Natural killer cell treated with Interleukin-12 subunit alpha and Interleukin-12 subunit beta and Interleukin-15 and Interleukin-18, amount 100 ng/mL, for 72 hours (primary cell): ENCODE measurements around the gene CAD. TPM values are rescaled to one million over a fixed set of nuclear protein-coding genes. Genes with fewer than 3 reads are reported as not detected.

Experiments used
- ATAC-seq, 2 donors: fragments of 150-1000 bp; cut with Tn5 transposase in 1 of 2; sonication (Bioruptor Pico), chemical (Tn5 transposase) in 1 of 2; 2 replicates each; pipeline ENCODE4 v1.10.0; 2021
- DNase-seq: peaks from one replicate; pipeline ENCODE4 v3.0.0; 2022; ENCODE audit warnings: low spot score
- H3K27ac Mint-ChIP-seq, 2 donors: 1 replicate in 1 of 2; 2 replicates in 1 of 2; pipeline ENCODE4 v1.8.0; 2022; ENCODE audit warnings: mixed read lengths in 2 of 2, mild to moderate bottlenecking in 1 of 2, moderate library complexity in 1 of 2
- H3K27me3 Mint-ChIP-seq, 2 donors: 1 replicate in 1 of 2; 2 replicates in 1 of 2; pipeline ENCODE4 v1.8.0; 2022; ENCODE audit warnings: mixed read lengths in 2 of 2
- H3K36me3 Mint-ChIP-seq: one replicate; pipeline ENCODE4 v1.8.0; 2022; ENCODE audit warnings: mixed read lengths
- H3K4me1 Mint-ChIP-seq, 2 donors: 1 replicate in 1 of 2; 2 replicates in 1 of 2; pipeline ENCODE4 v1.8.0; 2022; ENCODE audit warnings: low read depth in 2 of 2, mixed read lengths in 2 of 2, mild to moderate bottlenecking in 1 of 2
- H3K4me3 Mint-ChIP-seq: one replicate; pipeline ENCODE4 v1.8.0; 2022; ENCODE audit warnings: mixed read lengths
- H3K9me3 Mint-ChIP-seq: 2 replicates; pipeline ENCODE4 v1.8.0; 2022; ENCODE audit warnings: mixed read lengths
- total RNA-seq, 2 donors: library from RNA; stranded (reverse); gene quantifications; one replicate each; pipeline ENCODE4 v1.2.3, GENCODE V29; 2022

Gene CAD
- total RNA-seq, 2 donors from 2014 or later = 50.6 to 175 TPM

DNA sequence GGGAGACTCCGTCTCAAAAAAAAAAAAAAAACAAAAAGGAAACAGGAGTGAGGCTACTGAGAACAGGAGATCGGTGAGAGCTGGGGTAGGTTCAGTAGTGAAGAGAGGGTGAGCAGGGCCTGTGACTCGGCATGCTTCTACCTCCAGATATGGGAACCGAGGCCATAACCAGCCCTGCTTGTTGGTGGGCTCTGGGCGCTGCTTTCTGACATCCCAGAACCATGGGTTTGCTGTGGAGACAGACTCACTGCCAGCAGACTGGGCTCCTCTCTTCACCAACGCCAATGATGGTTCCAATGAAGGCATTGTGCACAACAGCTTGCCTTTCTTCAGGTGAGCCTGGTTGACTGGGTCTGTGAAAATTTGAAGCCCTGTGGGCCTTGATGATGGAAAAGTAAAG, 6.2 kb downstream of the CAD start:
- peaks cover 11% of the 10 kb centered on the region for H3K36me3 Mint-ChIP-seq
- DNase-seq = no peak
- H3K4me1 Mint-ChIP-seq = peaks cover 6 to 12% of the 10 kb centered on the region in 2 donors
- no peaks in the 10 kb centered on the region for H3K27me3 Mint-ChIP-seq
- no peak for ATAC-seq
- no peak overlapping the region for H3K4me3 Mint-ChIP-seq
- H3K27ac Mint-ChIP-seq = no peak overlapping the region
- H3K9me3 Mint-ChIP-seq = no peaks in the 10 kb centered on the region

DNA sequence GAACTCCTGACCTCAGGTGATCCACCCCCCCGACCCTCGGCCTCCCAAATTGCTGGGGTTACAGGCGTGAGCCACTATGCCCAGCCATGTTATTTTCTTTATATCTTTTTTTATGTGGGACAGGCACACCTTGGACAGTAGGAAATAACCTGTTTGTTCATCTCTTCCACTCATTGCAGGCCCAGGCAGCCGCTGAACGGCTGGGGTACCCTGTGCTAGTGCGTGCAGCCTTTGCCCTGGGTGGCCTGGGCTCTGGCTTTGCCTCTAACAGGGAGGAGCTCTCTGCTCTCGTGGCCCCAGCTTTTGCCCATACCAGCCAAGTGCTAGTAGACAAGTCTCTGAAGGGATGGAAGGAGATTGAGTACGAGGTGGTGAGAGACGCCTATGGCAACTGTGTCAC, 8.4 kb downstream of the CAD start:
- Mint-ChIP-seq H3K27me3 (no peaks in the 10 kb centered on the region), H3K4me1 (peaks cover 0 to 3% of the 10 kb centered on the region in 2 donors), H3K27ac (no peak overlapping the region), H3K36me3 (peaks cover 5% of the 10 kb centered on the region), H3K4me3 (no peak overlapping the region), H3K9me3 (no peaks in the 10 kb centered on the region)
- DNase-seq (no peak), ATAC-seq (no peak)

DNA sequence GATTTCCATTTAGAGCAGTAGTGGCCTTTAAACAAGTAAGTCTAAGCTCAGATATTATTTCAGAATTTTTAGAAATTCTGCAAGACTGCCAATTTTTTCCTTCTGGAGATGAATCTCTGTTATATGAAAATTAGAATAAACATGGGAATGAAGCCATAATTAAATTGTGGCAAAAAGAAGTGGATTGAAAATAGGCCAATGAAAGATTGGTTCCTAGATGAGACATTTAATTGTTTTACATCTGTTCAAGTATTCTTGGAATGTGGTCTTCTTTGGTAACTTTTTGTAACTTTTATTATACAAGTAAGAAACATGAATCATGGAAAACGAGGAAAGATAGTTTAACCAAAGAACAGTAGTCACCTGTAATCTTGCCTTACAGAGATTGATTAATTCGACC, 10.3 kb downstream of the CAD start:
- Mint-ChIP-seq H3K27me3 (no peaks in the 10 kb centered on the region), H3K36me3 (peaks cover 7% of the 10 kb centered on the region), H3K27ac (no peak overlapping the region), H3K9me3 (no peaks in the 10 kb centered on the region), H3K4me3 (no peak overlapping the region), H3K4me1 (no peaks in the 10 kb centered on the region)
- ATAC-seq (no peak), DNase-seq (no peak)

DNA sequence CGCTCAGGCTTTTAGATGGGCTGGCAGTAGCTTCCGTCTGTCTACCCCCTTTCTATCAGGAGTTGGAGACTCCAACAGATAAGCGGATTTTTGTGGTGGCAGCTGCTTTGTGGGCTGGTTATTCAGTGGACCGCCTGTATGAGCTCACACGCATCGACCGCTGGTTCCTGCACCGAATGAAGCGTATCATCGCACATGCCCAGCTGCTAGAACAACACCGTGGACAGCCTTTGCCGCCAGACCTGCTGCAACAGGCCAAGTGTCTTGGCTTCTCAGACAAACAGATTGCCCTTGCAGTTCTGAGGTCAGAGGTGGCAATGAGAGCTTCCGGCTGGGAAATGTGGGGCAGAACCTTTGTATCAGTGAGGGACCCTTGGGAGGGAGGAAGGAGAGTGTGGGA, 14.8 kb downstream of the CAD start:
- DNase-seq = no peak
- Mint-ChIP-seq H3K36me3 (peaks cover 29% of the 10 kb centered on the region), H3K27ac (no peak overlapping the region), H3K4me1 (no peaks in the 10 kb centered on the region), H3K4me3 (no peak overlapping the region), H3K9me3 (no peaks in the 10 kb centered on the region), H3K27me3 (no peaks in the 10 kb centered on the region)
- ATAC-seq = no peak

DNA sequence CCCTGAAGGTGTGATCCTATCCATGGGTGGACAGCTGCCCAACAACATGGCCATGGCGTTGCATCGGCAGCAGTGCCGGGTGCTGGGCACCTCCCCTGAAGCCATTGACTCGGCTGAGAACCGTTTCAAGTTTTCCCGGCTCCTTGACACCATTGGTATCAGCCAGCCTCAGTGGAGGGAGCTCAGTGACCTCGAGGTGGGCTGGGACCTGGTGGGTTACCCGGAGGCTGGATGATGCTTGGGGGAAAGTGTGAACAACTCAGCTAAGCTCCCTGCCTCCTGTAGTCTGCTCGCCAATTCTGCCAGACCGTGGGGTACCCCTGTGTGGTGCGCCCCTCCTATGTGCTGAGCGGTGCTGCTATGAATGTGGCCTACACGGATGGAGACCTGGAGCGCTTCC, 16.2 kb downstream of the CAD start:
- H3K27me3 Mint-ChIP-seq = no peaks in the 10 kb centered on the region
- DNase-seq (no peak), ATAC-seq (no peak)
- no peak overlapping the region for H3K4me3 Mint-ChIP-seq
- H3K9me3 Mint-ChIP-seq = no peaks in the 10 kb centered on the region
- H3K4me1 Mint-ChIP-seq = no peaks in the 10 kb centered on the region
- H3K36me3 Mint-ChIP-seq = peaks cover 34% of the 10 kb centered on the region
- no peak overlapping the region for H3K27ac Mint-ChIP-seq

DNA sequence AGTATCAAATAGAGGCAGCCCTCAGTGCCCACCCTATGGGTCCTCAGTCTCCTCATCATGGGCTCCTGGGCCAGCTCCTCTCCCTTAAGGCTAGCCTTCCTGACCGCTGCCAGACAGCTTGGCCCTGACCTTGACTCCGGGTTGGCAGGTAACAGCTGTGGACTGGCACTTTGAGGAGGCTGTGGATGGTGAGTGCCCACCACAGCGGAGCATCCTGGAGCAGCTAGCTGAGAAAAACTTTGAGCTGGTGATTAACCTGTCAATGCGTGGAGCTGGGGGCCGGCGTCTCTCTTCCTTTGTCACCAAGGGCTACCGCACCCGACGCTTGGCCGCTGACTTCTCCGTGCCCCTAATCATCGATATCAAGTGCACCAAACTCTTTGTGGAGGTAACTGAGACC, 19.0 kb downstream of the CAD start:
- Mint-ChIP-seq H3K4me3 (no peak overlapping the region), H3K36me3 (peaks cover 34% of the 10 kb centered on the region)

DNA sequence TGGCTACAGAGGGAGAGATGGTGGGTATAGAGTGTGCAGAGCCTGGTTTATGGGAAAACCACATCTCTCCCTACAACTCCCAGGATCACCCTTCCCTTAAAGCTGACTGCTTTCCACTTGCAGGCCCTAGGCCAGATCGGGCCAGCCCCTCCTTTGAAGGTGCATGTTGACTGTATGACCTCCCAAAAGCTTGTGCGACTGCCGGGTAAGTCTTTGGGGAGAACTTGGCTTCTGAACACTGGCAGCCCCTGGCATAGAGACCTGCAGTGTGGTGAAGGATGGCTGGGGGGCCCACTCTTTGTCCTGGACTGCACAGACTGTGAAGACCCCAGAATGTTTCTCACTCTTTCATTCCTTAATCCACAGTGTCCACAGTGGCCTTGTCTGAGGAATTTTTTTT, 19.5 kb downstream of the CAD start:
- H3K9me3 Mint-ChIP-seq = no peaks in the 10 kb centered on the region
- DNase-seq (no peak), ATAC-seq (peak in 1 of 2 donors; percentile 14)
- no peak overlapping the region for H3K27ac Mint-ChIP-seq
- no peaks in the 10 kb centered on the region for H3K4me1 Mint-ChIP-seq
- no peaks in the 10 kb centered on the region for H3K27me3 Mint-ChIP-seq
- no peak overlapping the region for H3K4me3 Mint-ChIP-seq
- peaks cover 34% of the 10 kb centered on the region for H3K36me3 Mint-ChIP-seq

More for the DNA sequence above, 19.0 kb downstream of the CAD start:
- Mint-ChIP-seq H3K27me3 (no peaks in the 10 kb centered on the region), H3K9me3 (no peaks in the 10 kb centered on the region), H3K4me1 (no peaks in the 10 kb centered on the region), H3K27ac (no peak overlapping the region)
- DNase-seq = no peak
- no peak for ATAC-seq

DNA sequence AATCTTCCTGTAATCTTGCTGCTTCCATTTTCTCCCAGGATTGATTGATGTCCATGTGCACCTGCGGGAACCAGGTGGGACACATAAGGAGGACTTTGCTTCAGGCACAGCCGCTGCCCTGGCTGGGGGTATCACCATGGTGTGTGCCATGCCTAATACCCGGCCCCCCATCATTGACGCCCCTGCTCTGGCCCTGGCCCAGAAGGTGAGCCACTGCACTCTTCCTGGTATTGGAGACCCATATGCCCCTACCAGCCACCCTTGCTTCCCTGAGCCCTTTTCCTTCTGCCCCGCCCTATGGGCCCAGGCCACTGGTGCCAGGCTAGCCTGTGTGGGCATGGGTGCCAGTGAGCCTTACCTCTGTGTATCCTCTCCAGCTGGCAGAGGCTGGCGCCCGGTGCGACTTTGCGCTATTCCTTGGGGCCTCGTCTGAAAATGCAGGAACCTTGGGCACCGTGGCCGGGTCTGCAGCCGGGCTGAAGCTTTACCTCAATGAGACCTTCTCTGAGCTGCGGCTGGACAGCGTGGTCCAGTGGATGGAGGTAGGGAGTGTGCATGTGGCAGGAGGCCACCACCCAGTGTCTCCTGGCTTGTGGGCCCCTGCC, 20.3 kb downstream of the CAD start:
- ATAC-seq = no peak
- Mint-ChIP-seq H3K27me3 (no peaks in the 10 kb centered on the region), H3K36me3 (peaks cover 32% of the 10 kb centered on the region), H3K27ac (no peak overlapping the region), H3K4me3 (no peak overlapping the region), H3K9me3 (no peaks in the 10 kb centered on the region), H3K4me1 (no peaks in the 10 kb centered on the region)
- no peak for DNase-seq

DNA sequence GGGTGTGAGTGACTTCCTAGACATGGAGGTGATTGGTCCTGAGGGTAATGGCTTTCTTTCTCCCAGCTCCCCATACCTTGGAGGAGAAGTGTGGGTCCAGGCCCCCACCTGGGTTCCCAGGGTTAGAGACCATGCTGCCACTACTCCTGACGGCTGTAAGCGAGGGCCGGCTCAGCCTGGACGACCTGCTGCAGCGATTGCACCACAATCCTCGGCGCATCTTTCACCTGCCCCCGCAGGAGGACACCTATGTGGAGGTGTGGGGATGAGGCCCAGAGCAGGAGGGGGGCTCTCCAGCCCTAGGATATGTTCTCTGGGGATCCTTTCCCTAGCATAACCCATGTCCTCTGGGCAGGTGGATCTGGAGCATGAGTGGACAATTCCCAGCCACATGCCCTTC, 21.8 kb downstream of the CAD start:
- Mint-ChIP-seq H3K4me1 (no peaks in the 10 kb centered on the region), H3K27me3 (no peaks in the 10 kb centered on the region), H3K36me3 (peaks cover 19% of the 10 kb centered on the region), H3K4me3 (no peak overlapping the region), H3K27ac (no peak overlapping the region), H3K9me3 (no peaks in the 10 kb centered on the region)
- no peak for DNase-seq
- no peak for ATAC-seq

DNA sequence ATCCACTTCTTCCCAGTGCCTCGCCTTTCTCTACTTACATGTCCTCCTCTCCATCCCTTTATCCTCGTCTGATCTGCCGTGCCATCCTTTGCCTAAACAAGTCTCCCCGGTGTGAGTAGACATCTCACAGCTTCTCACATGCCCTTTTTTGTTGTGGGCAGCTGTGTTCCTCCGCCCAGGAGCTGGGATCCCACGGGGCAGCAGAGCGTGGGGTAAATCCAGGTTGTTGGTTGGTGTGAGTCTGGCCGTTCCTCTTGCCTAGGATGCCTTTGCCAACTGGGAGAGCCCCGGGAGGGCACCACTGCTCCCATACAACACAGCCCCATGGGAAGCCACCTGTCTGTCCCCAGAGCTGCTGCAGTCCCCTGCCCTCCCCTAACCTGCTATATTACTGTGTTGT, 23.2 kb downstream of the CAD start:
- no peaks in the 10 kb centered on the region for H3K9me3 Mint-ChIP-seq
- H3K4me3 Mint-ChIP-seq = no peak overlapping the region
- no peaks in the 10 kb centered on the region for H3K27me3 Mint-ChIP-seq
- H3K4me1 Mint-ChIP-seq = no peaks in the 10 kb centered on the region
- H3K27ac Mint-ChIP-seq = no peak overlapping the region
- no peak for ATAC-seq
- peak; percentile 35 for DNase-seq
- H3K36me3 Mint-ChIP-seq = peaks cover 12% of the 10 kb centered on the region

DNA sequence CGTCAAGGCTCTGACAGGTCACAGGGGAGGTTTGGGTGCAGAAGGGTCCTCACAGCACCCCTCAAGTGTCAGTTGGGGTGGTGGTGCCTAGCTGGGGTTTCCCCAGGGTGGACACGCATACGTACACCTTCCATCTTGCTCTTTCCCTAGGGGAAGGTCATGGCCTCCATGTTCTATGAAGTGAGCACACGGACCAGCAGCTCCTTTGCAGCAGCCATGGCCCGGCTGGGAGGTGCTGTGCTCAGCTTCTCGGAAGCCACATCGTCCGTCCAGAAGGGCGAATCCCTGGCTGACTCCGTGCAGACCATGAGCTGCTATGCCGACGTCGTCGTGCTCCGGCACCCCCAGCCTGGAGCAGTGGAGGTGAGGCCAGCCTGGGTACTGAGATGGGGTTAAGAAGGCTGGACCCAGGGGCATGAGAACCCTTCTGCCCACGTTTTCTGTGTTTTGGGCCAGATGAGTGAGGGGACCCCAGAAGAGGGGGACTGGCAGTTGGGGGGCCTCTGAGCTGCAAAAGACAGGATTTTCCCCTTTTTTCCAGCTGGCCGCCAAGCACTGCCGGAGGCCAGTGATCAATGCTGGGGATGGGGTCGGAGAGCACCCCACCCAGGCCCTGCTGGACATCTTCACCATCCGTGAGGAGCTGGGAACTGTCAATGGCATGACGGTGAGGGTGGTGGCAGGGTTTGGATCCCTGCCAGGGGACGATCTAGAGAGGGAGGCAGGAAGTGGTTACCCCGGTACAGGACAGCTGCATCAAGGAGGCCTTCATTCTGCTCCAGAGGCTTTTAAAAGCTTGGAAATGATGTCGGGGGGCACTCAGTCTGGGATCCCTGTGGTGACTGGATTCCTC, 24.8 kb downstream of the CAD start:
- Mint-ChIP-seq H3K27ac (no peak overlapping the region), H3K4me1 (no peaks in the 10 kb centered on the region), H3K4me3 (no peak overlapping the region), H3K27me3 (no peaks in the 10 kb centered on the region), H3K9me3 (no peaks in the 10 kb centered on the region), H3K36me3 (peaks cover 5% of the 10 kb centered on the region)
- ATAC-seq = no peak
- peak; percentile 52 for DNase-seq

DNA sequence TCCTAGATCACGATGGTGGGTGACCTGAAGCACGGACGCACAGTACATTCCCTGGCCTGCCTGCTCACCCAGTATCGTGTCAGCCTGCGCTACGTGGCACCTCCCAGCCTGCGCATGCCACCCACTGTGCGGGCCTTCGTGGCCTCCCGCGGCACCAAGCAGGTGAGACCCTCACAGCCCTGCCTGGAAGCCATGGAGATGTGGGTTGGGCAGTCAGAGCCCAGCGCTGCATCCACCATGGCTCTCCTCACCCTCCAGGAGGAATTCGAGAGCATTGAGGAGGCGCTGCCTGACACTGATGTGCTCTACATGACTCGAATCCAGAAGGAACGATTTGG, 25.4 kb downstream of the CAD start:
- H3K4me1 Mint-ChIP-seq = no peaks in the 10 kb centered on the region
- no peak overlapping the region for H3K4me3 Mint-ChIP-seq
- H3K27me3 Mint-ChIP-seq = peaks cover 0 to 2% of the 10 kb centered on the region in 2 donors
- no peaks in the 10 kb centered on the region for H3K36me3 Mint-ChIP-seq
- no peaks in the 10 kb centered on the region for H3K9me3 Mint-ChIP-seq
- DNase-seq = peak; percentile 25
- H3K27ac Mint-ChIP-seq = no peak overlapping the region
- ATAC-seq = no peak

DNA sequence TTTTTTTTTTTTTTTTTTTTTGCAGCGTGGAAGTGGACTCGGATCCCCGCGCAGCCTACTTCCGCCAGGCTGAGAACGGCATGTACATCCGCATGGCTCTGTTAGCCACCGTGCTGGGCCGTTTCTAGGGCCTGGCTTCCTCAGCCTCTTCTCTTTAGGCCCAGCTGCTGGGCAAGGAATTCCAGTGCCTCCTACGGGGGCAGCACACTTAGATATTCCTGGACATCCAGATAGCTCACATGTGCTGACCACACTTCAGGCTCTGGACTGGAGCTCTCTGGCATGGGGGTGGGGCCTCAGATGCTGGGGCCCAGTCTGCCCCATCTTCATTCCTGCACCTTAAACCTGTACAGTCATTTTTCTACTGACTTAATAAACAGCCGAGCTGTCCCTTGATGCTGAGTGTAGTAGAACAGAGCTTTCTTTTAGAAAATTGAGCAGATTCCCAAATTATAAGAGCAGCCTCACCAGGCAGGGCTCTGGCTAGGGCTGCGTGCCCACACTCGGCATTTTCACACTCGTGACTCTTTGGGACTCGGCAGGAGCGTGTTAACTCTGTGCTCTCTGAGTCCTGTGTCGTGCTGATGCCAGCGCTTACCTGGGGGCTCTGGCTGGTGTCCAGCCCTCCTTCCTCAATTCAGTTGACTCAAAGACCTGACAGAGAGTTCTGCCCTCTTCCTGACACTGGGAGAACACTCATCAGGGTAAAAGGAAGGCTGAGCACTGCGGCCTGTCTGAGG, 26.4 kb downstream of the CAD start:
- H3K9me3 Mint-ChIP-seq = no peaks in the 10 kb centered on the region
- H3K27ac Mint-ChIP-seq = no peak overlapping the region
- no peaks in the 10 kb centered on the region for H3K36me3 Mint-ChIP-seq
- no peak overlapping the region for H3K4me3 Mint-ChIP-seq
- no peaks in the 10 kb centered on the region for H3K4me1 Mint-ChIP-seq
- DNase-seq (no peak), ATAC-seq (peak in 1 of 2 donors; percentile 8)
- peaks cover 2 to 8% of the 10 kb centered on the region in 2 donors for H3K27me3 Mint-ChIP-seq

DNA sequence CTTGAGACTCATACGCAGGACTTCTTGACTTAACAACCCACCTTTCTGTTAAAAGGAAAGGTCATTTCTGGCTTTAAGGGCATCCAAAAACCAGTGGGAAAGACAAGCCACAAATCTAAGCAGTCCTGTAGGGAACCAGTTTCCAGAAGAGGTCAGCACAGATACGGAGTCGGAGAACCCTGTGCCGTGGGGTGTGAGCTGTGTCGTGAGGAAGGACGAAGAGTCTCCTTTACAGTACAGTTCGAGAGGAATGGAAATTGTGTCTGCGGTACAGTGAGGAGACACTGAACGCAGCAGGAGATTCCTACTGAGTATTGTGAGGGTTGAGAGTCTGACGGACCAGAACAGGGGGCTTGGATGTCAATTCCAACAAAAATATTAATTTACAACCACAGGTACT, 27.9 kb downstream of the CAD start:
- no peak for DNase-seq
- Mint-ChIP-seq H3K36me3 (no peaks in the 10 kb centered on the region), H3K9me3 (no peaks in the 10 kb centered on the region), H3K27ac (no peak overlapping the region), H3K4me1 (no peaks in the 10 kb centered on the region), H3K4me3 (no peak overlapping the region), H3K27me3 (peaks cover 4 to 13% of the 10 kb centered on the region in 2 donors)
- ATAC-seq = no peak
